ENCODE results near the gene ARHGAP12.

DNA sequence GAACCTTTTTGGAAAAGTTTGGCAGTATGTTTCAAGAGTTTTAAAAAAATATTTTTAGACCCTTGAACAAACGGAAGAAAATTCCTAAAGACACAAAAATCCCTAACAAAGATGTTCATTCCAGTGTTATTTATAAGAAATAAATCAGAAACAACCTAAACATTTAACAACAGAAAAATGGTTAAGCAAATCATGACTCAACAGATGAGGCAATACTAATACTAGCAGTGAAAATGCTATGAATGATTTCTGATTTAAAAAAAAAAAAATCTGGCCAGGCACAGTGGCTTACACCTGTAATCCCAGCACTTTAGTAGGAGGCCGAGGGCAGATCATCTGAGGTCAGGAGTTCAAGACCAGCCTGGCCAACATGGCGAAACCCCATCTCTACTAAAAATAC lies 61.0 kb downstream of the ARHGAP12 start:
- TF ChIP-seq, protein P1, sequence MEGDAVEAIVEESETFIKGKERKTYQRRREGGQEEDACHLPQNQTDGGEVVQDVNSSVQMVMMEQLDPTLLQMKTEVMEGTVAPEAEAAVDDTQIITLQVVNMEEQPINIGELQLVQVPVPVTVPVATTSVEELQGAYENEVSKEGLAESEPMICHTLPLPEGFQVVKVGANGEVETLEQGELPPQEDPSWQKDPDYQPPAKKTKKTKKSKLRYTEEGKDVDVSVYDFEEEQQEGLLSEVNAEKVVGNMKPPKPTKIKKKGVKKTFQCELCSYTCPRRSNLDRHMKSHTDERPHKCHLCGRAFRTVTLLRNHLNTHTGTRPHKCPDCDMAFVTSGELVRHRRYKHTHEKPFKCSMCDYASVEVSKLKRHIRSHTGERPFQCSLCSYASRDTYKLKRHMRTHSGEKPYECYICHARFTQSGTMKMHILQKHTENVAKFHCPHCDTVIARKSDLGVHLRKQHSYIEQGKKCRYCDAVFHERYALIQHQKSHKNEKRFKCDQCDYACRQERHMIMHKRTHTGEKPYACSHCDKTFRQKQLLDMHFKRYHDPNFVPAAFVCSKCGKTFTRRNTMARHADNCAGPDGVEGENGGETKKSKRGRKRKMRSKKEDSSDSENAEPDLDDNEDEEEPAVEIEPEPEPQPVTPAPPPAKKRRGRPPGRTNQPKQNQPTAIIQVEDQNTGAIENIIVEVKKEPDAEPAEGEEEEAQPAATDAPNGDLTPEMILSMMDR (IDR thresholded peaks at IDR 0.05): no peak
- TF ChIP-seq ZFX (IDR thresholded peaks at IDR 0.05; ENCODE audit: borderline replicate concordance): no peak
